ENCODE measurements around the gene BRD3.
A peak's percentile ranks its signal among the peaks of the same experiment; 100 is the strongest.

BRD3 gene

GRCh38 chr9:134010310-134011173, 57.3 kb downstream of the BRD3 start:
- no peak for DNase-seq

- DNase-seq, result no peak
Observed at GRCh38 chr9:134007571-134007970, 60.3 kb downstream of the BRD3 start.

DNA sequence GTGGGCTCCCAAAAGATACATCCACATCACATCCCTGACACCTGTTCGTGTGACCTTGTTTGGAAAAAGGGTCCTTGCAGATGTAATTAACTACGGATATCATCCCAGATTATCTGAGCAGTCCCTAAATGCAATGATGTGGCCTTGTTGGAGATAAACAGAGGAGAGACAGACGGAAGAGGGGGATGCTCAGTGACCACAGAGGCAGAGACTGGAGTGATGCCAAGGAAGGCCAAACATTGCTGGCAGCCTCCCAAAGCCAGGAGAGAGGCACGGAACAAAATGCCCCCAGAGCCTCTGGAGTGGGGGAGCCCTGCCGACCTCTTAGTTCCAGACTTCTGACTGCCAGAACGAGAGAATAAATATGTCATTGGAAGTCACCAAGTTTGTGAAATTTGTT, 60.7 kb downstream of the BRD3 start:
- no peak for DNase-seq

- no peak for DNase-seq
Observed at GRCh38 chr9:134005381-134005780, 62.4 kb downstream of the BRD3 start.

DNA sequence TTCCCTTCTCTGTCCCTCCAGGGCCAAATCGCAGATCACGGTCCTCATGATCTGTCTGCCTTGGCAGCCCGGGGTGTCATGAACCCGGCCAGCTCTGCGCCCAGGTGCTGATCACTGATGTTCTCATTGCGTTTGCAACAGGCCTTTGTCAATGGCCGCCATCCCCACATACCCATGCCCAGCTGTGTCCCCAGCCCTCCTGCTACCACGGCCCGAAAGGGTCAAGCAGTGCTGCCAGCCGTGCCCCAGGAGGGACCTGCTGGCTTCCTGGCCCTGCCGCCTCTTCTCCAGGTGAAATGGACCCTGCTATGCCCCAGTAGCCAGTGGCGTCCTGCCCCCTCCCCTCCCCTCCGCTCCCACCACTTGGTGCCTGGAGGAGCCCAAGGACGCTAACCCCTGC, 62.9 kb downstream of the BRD3 start:
- no peak for DNase-seq

- no peak for DNase-seq
Observed at GRCh38 chr9:134004131-134004873, 63.5 kb downstream of the BRD3 start.

GRCh38 chr9:134003237-134003636, 64.6 kb downstream of the BRD3 start:
- no peak for DNase-seq

- no peak for DNase-seq
Observed at GRCh38 chr9:134002796-134003195, 65.0 kb downstream of the BRD3 start.

GRCh38 chr9:133999851-134000265, 68.0 kb downstream of the BRD3 start:
- DNase-seq, result no peak

GRCh38 chr9:133998915-133999595, 68.8 kb downstream of the BRD3 start:
- DNase-seq, result no peak

DNA sequence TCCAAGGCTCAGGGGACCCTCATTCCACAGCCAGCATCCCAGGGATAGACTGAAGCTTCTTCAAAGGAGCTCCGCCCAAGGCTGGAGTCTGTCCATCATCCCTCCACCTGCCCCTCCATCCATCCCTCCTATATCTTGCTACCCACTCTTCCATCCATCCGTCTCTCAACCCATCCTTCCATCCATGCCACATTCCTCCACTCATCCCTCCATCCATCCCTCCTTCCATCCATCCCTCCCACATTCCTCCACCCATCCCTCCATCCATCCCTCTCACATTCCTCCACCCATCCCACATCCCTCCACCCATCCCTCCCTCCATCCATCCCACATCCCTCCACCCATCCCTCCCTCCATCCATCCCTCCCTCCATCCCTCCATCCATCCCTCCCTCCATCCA, 70.2 kb downstream of the BRD3 start:
- DNase-seq, result no peak

GRCh38 chr9:133996531-133997520, 71.0 kb downstream of the BRD3 start:
- no peak for DNase-seq

GRCh38 chr9:133995012-133995896, 72.6 kb downstream of the BRD3 start:
- DNase-seq, result no peak

GRCh38 chr9:133994353-133995011, 73.3 kb downstream of the BRD3 start:
- peak; percentile 47 to 75 (median 66) for DNase-seq

DNA sequence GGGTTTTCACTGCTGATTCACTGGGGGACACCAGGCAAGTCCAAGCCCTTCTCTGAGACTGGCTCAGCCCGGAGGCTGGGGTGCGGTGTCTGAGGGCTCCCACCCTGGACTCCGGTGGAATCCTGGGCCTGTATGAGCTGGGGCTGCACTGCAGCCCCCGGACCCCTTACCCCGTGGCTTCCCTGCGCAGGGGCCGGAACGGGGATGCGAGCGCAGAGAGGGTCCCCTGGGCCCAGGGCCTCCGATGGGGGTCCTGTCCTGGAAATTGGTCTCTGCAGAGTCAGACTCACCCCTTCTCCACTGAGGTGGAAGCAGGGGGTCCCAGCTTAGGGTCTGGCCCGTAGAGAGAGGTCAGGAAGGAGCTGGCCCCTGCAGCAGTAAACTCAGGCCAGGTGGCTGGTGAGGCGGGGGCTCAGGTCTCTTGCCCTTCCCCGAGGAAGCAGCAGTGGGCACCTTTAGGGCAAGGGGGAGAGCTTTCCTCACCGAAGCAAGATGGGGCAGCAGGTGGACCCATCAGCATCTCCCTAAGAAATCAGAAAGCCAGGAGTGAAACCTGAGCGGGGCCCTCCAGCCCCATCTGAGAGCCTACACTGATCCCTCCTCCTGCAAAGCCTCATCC, 74.1 kb downstream of the BRD3 start:
- DNase-seq, result no peak

DNA sequence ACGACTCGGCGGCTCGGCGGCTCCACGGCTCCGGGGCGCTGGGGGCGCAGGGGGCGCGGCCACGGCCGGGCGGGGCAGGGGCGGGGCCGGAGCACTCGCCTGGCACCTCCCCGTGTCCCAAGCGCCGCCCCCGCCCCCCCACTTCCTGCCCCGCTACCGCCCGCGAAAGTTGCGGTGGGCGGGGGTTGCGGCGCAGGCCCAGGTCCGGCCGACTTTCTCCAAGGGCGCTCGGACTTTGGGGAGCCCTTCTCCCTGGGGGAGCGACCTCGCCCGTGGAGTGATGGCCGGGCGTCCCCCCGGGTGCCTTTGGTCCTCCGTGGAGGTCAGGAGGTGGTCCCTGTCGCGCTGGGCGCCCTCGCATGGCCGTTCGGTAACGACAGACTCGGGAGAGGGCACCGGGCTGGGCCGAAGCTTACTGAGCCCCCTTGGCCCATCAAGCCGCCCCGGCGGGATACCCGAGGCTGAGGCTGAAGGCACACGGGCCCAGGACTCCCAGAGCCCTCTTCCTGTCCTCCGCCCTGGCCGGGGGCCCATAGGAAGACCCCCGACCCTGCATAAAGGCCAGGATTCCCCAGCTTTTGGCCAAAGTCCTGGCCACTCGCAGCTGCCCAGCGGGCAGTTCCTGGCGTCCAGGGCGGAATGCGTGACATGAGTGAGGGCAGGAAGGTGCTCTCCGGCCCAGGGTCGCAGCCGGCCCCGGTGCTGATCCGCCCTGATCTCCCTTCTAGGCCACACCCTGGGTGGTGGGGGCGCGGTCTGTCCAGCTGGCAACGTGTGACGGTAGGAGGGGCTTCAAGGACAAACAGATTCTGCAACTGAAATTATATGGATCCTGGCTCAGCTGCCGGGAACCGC, 74.8 kb downstream of the BRD3 start:
- peak; percentile 25 to 82 (median 56) for DNase-seq

GRCh38 chr9:133991964-133992779, 75.7 kb downstream of the BRD3 start, which contains the start of gene VAV2:
Gene VAV2, minus strand, starts transcription at chr9:133992324. Its CDS starts 46 bp downstream, at chr9:133992278.
- DNase-seq, result peak in 1 of 4 experiments; percentile 30
